NT2/D1 (cell line): ENCODE measurements around the gene POU2F3.

Experiments used
- DNase-seq: peaks from one replicate; pipeline ENCODE4 v3.0.0-alpha.2; 2011; ENCODE audit warnings: low read depth, low spot score
- H3K27me3 ChIP-seq: 2 replicates; pipeline ENCODE4 v1.6.0; 2011; ENCODE audit warnings: mild to moderate bottlenecking; ENCODE audit not compliant: insufficient read length, insufficient read depth
- H3K36me3 ChIP-seq: 2 replicates; pipeline ENCODE4 v1.6.1; 2011; ENCODE audit warnings: mild to moderate bottlenecking, low read length, mixed read lengths; ENCODE audit not compliant: insufficient read depth, insufficient read length
- H3K4me1 ChIP-seq: 2 replicates; pipeline ENCODE4 v1.5.1; 2011; ENCODE audit not compliant: insufficient read depth, insufficient read length
- H3K4me3 ChIP-seq: 2 replicates; pipeline ENCODE4 v1.5.1; 2011; ENCODE audit warnings: low read depth; ENCODE audit not compliant: insufficient read length
- H3K9ac ChIP-seq: 2 replicates; pipeline ENCODE4 v1.6.0; 2011; ENCODE audit warnings: low read depth; ENCODE audit not compliant: insufficient read length
- H3K9me3 ChIP-seq: 2 replicates; pipeline ENCODE4 v1.5.1; 2011; ENCODE audit warnings: mild to moderate bottlenecking, low read length; ENCODE audit not compliant: insufficient read depth
- SUZ12 ChIP-seq: IDR thresholded peaks from 2 replicates; pipeline ENCODE4 v1.6.1; 2011; ENCODE audit not compliant: insufficient read length, insufficient read depth; ENCODE audit errors: extremely low read depth
- YY1 ChIP-seq: IDR thresholded peaks from 2 replicates; pipeline ENCODE4 v1.6.1; 2011; ENCODE audit not compliant: insufficient read length, insufficient read depth
- ZNF274 ChIP-seq: IDR thresholded peaks from 2 replicates; pipeline ENCODE4 v1.6.1; 2011; ENCODE audit warnings: mild to moderate bottlenecking, low read depth, low read length

The POU2F3 gene

GRCh38 chr11:120365512-120365911 is 125.6 kb downstream of the POU2F3 start:
- Histone ChIP-seq H3K36me3 (no peaks in the 10 kb centered on the region), H3K9ac (no peak overlapping the region)

More at GRCh38 chr11:120365512-120365911, 125.6 kb downstream of the POU2F3 start:
- Histone ChIP-seq H3K9me3 (no peaks in the 10 kb centered on the region), H3K27me3 (no peaks in the 10 kb centered on the region), H3K4me3 (no peak overlapping the region), H3K4me1 (no peaks in the 10 kb centered on the region)
- TF ChIP-seq YY1, result no peak
- TF ChIP-seq ZNF274, result no peak
- TF ChIP-seq SUZ12, result no peak
- DNase-seq, result no peak
